C4-2B (cell line): ENCODE data around the gene SIPA1.
A peak's percentile ranks its signal among the peaks of the same experiment; 100 is the strongest.
"Not testable (repeated sequence)": the region's sequence is repeated elsewhere in the genome, so short reads cannot be mapped to it uniquely, and the experiment has no call there.

Experiments
- H3K27ac ChIP-seq: fragments of 450-650 bp; 2 replicates; pipeline ENCODE4 v1.5.1; 2017
- CTCF ChIP-seq: fragments of 450-650 bp; conservative IDR thresholded peaks from 2 replicates; pipeline ENCODE4 v1.5.1; 2017; ENCODE audit warnings: mild to moderate bottlenecking
- ZFX ChIP-seq: fragments of 450-650 bp; IDR thresholded peaks from 2 replicates; pipeline ENCODE4 v1.6.1; 2017

The SIPA1 gene

GRCh38 chr11:65657426-65657825 is 19.5 kb downstream of the SIPA1 start:
- no peak overlapping the region for H3K27ac ChIP-seq

DNA sequence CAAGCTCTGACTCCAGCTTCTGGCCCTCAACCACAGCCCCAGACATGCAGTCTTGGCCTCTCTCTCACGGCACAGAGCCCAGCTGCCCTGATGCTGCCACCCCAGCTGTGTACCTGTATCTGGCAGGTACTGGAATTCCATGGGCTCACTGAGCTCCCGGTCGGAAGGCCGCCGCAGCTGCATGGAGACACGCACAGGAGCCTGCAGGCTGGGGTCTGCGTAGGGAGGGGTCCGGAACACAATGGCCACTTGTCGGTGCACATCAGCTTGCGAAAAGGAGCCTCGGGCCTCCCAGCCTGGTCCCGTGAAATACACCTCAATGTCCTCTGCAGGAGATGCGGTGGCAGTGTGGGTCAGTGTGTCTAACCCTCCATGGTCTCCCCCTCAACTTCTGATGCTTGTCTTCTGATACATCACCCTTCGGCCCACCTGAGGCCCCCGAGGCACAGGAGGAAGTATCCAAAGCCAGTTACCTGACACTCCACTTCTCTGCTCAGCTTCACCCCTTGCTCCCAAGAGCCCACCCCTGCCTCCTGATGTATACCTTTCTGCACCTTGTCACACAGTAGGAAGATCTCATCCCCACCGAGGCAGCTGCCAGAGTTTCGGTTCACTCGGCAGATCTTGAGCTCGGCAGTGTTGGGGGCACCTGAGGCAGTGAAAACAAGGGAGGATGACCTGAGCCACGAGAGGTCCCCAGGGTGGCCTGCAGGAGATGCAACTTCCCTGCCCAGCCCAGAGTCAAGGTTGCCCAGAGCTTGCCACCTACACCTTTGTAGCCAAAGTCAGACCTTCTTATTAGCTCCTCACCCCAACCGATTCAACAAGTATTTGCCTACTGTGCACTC is 20.5 kb downstream of the SIPA1 start:
- no peak overlapping the region for H3K27ac ChIP-seq
- no peak for TF ChIP-seq ZFX
- no peak for TF ChIP-seq CTCF

More at GRCh38 chr11:65657426-65657825, 19.5 kb downstream of the SIPA1 start:
- TF ChIP-seq CTCF: no peak
- TF ChIP-seq ZFX: no peak

DNA sequence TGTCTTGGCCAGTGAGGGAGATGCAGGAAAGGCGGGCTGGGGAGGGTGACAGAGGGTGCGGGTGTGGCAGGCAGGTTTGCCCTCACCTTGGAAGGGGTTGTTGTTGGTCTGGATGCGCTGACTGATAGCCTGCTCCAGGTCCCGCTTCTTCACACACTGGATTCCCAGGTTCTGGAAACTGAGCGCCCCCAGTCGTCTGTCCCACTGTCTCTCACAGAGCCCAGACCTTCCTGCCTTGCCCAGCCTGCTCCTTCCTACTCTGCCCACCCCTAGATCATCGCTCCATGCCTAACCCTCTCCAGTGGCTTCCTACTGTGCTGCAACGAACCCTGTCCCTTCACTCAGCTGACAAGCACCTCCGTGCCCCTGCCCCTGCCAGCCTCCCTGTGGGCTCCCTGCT is 22.1 kb downstream of the SIPA1 start:
- TF ChIP-seq CTCF: no peak
- no peak for TF ChIP-seq ZFX
- no peak overlapping the region for H3K27ac ChIP-seq

GRCh38 chr11:65660908-65661307 is 23.0 kb downstream of the SIPA1 start:
- H3K27ac ChIP-seq: not testable (repeated sequence)

- H3K27ac ChIP-seq: peak overlapping the region; percentile 86
- TF ChIP-seq ZFX (no peak), CTCF (no peak)
These were observed 23.8 kb downstream of the SIPA1 start for GRCh38 chr11:65661599-65662246.

DNA sequence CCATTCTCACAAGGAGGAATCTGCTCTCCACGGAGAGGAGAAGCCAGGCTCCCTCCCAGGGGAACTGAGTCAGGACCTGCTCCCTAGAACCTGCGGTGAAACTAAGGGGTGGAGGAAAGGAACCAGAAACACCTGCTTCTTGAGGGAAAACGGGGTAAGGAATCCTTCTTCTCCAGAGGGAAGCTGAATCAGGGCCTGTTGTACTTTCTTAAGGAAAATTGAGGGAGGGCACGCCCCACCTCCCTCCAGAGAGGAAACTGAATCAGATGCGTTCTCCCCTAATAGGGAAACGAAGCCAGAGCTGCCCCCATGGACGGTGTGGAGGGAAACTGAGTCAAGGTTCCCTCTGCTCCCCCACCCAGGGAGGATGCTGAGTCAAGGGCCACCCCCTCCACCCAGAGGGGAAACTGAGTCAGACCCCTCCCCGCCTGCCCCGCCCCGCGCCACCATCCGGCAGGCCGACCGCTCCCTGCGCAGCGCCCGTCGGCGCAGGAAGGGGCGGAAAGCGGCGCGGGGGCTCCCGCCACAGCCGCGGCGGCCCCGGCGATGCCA is 24.4 kb downstream of the SIPA1 start:
- peak overlapping the region; percentile 86 for H3K27ac ChIP-seq
- no peak for TF ChIP-seq CTCF
- no peak for TF ChIP-seq ZFX

GRCh38 chr11:65662799-65663638 is 25.1 kb downstream of the SIPA1 start, which contains the start of gene RELA:
TSS of gene RELA (minus strand) at chr11:65662916. CDS start at chr11:65662832, 84 bp downstream.
- H3K27ac ChIP-seq: peak within 1 kb of the TSS; percentile 86
- TF ChIP-seq ZFX (peak; percentile 91), CTCF (no peak)
